Gastroesophageal sphincter (tissue), 3 donors: ENCODE results near the gene PPP1R10.

Experiments used
- CTCF ChIP-seq, 4 experiments: fragments of 200-600 bp in 2 of 4; fragments of 450-650 bp in 2 of 4; sonication (generic) in 1 of 4; IDR thresholded peaks; one replicate each; pipeline ENCODE4 v1.5.1; 2017 to 2019; ENCODE audit warnings: antibody characterized with exemption in 4 of 4, mild to moderate bottlenecking in 2 of 4, moderate library complexity in 2 of 4
- EP300 ChIP-seq: sonication (generic); formaldehyde crosslinking; IDR thresholded peaks from one replicate; pipeline ENCODE4 v1.6.1; 2017; ENCODE audit warnings: antibody characterized with exemption, mild to moderate bottlenecking
- POLR2A ChIP-seq, 2 donors: fragments of 450-650 bp; IDR thresholded peaks; one replicate each; pipeline ENCODE4 v1.6.1; 2017; ENCODE audit warnings: antibody characterized with exemption in 2 of 2, mild to moderate bottlenecking in 2 of 2, moderate library complexity in 1 of 2
- POLR2AphosphoS5 ChIP-seq: sonication (generic); formaldehyde crosslinking; IDR thresholded peaks from one replicate; pipeline ENCODE4 v1.6.1; 2017; ENCODE audit warnings: antibody characterized with exemption

- TF ChIP-seq CTCF (IDR thresholded peaks at IDR 0.05), result no peak
- TF ChIP-seq POLR2A (IDR thresholded peaks at IDR 0.05), result no peak
- TF ChIP-seq POLR2AphosphoS5, result no peak
- TF ChIP-seq EP300, result no peak
These were observed 23.4 kb upstream of the PPP1R10 start for GRCh38 chr6:30640481-30640880.
